GM18507 (cell line): ENCODE data around the gene IFI30.

Experiments used
- DNase-seq: peaks from one replicate; pipeline ENCODE4 v3.0.0; 2011; ENCODE audit warnings: low read depth; ENCODE audit not compliant: insufficient read length; ENCODE audit errors: extremely low spot score
- FAIRE-seq: peaks from 2 replicates; lab custom pipeline; 2011; peaks lifted over from hg19 to GRCh38; lab: Jason Lieb, UNC

IFI30 gene

GRCh38 chr19:18167975-18168645 is 5.5 kb upstream of the IFI30 start:
- peak; percentile 93 for FAIRE-seq
- DNase-seq: no peak

DNA sequence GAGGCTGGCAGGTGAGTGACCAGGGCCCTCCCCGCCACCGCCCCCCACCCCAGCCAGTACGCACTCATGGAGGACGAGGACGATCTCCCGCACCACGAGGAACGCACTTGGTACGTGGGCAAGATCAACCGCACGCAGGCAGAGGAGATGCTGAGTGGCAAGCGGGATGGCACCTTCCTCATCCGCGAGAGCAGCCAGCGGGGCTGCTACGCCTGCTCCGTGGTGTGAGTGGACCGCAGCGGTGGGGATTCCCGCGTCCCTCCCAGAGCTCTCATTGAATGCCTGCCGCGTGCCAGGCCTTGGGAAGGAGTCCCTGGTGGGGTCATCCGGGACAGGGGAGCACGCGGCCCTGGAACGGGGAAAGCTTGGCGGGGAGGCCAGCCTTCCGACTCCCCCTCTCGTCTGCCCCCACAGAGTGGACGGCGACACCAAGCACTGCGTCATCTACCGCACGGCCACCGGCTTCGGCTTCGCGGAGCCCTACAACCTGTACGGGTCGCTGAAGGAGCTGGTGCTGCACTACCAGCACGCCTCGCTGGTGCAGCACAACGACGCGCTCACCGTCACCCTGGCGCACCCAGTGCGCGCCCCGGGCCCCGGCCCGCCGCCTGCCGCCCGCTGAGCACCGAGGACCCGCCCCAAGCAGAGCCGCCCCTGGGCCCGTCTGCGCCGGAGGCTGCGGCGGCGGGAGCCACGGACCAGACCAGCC is 4.8 kb upstream of the IFI30 start:
- FAIRE-seq (no peak), DNase-seq (no peak)

DNA sequence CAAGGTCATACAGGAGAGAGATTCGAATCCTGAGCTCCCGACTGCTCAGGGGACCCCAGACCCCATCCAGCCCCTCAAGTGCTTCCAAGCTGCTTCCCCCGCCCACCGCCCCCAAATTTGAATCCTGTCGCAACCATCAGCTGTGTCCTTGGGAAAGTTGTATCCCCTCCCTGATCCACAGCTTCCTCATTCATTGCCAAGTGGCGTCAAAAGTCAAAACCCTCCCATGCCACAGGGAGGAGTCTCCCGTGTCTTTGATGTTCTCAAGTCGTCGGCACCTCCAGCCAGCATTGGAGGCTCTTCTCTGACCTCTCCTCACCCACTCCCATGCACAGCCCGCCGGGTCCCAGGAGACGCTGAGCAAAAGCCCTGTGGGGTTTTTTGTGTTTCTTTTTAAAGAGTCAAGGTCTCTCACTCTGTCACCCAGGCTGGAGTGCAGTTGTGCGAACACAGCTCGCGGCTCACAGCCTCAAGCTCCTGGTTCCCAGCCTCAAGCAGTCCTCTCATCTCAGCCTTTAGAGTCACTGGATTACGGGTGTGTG is 2.8 kb upstream of the IFI30 start:
- DNase-seq (no peak), FAIRE-seq (peak; percentile 97)

DNA sequence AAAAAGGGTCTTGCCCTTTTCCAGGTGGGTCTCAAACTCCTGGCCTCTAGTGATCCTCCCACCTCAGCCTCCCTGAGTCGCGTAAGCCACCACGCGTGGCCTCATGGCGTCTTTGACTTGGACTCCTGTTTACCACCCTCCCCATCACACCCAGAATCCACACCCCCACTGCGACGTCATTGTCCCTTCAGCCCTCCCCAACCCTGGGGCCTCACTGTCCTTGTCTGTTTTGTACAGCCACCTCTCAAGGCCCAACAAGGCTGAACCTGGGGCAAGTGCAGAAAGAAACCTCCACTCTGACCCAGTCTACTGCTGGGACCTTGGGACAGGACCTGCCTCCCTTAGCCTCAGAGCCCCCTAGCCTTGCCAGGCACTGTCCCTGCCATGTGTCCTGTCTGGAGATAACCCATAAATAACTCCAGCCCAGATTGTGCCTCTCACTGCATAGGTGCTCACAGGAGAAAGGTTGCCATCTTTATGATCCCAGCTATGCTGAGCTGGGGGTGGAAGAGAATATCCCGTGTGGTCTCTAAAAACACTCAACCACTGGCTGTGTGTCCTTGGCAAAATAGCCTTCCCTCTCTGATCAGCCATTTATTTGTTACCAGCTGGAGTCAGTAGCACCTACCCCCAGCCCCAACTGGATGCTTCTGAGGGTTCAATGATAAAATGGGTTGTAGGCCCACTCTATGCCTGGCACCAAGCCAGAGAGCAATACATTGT is 1.8 kb upstream of the IFI30 start:
- FAIRE-seq: peak; percentile 80
- DNase-seq: no peak

- DNase-seq: no peak
These were observed 1.1 kb upstream of the IFI30 start for GRCh38 chr19:18172331-18173053.

DNA sequence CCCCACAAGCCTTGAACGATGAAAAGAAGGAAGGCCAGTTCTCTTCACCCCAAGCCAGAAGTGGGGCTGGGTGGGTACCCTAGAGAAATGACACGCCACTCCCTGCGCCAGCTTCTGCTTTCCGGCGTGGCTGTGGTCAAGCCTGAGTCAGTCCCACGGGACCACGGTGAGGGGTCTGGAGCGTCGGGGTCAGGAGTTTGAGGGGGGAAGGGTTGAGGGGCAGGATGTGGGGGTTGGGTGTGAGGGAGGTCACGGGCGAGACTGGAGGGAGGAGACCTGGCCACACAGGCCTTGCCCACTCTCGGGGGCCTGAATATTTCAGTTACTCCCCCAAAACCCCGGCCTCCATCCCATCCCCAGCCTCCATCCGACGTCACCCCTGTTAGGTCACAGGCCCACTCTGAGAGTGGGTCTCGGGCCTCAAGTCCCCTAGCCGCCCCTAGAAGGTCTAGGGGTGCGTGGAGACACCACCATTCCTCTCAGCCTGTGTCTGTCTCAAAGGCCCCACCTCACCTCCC is 500 bp upstream of the IFI30 start:
- DNase-seq: no peak
- FAIRE-seq: no peak

More at GRCh38 chr19:18172331-18173053, 1.1 kb upstream of the IFI30 start:
- FAIRE-seq: no peak

- DNase-seq (no peak), FAIRE-seq (no peak)
These were observed 1.4 kb downstream of the IFI30 start for GRCh38 chr19:18174983-18175382.

DNA sequence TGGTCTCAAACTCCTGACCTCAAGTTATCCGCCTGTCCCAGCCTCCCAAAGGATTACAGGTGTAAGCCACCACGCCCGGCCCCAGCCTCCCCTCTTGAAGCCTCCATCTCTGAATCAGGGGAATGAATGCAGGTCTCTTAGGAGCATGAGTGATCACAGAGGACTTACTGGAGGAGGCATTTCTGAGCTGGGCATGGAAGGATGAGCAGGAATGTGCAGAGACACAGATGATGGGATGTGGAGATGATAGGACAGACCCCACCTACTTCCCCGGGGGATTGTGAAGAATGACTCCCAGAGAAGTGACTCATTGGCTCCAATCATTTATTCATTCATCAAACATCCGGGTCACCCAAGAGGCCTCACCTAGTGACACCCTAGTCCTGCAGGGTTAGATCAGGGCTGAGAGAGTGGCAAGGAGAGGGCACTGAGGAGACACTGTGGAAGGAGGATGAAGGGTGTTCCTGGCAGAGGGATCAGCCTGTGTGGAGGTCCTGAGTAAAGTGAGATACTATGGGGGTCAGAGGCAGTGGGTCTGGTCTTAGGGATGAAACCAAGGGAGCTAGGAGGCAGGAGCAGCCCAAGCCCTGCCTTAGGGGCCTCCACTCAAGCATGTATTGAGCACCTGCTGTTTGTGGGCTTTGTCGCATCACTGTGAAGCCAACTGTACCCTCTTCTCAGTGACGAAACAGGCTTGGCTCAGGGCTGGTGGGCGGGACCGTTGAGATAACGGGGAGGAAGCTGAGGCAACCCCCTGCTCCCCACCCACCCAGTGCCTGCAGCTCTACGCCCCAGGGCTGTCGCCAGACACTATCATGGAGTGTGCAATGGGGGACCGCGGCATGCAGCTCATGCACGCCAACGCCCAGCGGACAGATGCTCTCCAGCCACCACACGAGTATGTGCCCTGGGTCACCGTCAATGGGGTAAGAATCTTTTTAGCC is 3.0 kb downstream of the IFI30 start:
- DNase-seq (no peak), FAIRE-seq (no peak)

DNA sequence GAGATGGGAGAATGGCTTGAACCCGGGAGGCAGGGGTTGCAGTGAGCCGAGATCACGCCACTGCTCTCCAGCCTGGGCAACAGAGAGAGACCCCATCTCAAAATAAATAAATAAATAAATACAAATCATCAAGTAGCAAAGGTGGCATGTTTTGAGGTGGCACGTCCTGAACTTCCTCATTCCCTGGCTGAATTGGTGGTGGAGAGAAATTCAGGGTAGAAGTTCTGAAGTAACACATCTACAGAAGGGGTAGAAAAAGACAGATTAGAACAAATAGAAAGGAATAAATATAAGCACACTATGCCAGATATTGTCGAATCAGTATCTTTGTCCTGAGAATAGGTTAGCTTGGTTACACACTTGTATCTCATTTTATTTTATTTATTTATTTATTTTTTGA is 6.3 kb downstream of the IFI30 start:
- peak; percentile 69 for FAIRE-seq
- DNase-seq: no peak

- DNase-seq (no peak), FAIRE-seq (no peak)
These were observed 9.9 kb downstream of the IFI30 start for GRCh38 chr19:18183529-18183928.

- FAIRE-seq (no peak), DNase-seq (no peak)
These were observed 11.9 kb downstream of the IFI30 start for GRCh38 chr19:18185538-18185937.

DNA sequence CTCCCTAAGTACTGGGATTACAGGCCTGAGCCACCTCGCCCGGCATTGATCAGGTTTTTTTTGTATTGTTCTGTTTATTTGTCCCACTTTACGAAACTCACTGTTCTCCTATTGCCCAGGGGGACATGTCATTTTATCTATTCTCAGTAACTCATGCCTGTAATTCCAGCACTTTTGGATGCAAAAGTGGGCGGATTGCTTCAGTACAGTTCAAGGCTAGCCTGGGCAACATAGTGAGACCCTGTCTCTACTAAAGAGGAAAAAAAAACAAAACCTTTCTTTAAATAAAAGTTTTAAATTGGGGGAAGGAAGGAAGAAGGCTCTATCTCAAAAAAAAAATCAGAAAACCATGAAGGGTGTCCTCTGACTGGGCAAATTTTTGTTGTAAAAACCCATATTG is 16.7 kb downstream of the IFI30 start:
- DNase-seq (no peak), FAIRE-seq (no peak)

DNA sequence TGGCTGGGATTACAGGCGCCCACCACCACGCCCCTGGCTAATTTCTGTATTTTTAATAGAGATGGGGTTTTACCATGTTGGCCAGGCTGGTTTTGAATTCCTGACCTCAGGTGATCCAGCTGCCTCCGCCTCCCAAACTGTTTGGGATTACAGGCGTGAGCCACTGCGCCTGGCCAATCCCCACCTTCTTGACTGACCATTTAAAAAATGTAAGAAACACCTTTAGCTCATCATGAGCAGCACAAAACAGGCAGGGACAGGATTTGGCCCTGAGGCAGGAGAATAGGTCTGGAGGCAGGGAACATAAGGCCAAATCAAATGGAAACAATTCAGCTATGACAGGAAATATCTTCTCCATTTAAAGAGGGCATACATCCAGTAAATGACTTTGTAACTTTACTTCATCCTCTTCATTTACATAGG is 18.0 kb downstream of the IFI30 start:
- DNase-seq (no peak), FAIRE-seq (no peak)

- peak; percentile 100 for FAIRE-seq
These were observed 19.2 kb downstream of the IFI30 start, which contains the start of gene MPV17L2 for GRCh38 chr19:18192673-18193387. MPV17L2 (plus strand) TSS chr19:18193218; CDS start chr19:18193282, 64 bp downstream.

GRCh38 chr19:18193388-18194180 is 20.0 kb downstream of the IFI30 start:
- DNase-seq (no peak), FAIRE-seq (no peak)

More at GRCh38 chr19:18192673-18193387, 19.2 kb downstream of the IFI30 start, which contains the start of gene MPV17L2:
- DNase-seq: peak; percentile 83

DNA sequence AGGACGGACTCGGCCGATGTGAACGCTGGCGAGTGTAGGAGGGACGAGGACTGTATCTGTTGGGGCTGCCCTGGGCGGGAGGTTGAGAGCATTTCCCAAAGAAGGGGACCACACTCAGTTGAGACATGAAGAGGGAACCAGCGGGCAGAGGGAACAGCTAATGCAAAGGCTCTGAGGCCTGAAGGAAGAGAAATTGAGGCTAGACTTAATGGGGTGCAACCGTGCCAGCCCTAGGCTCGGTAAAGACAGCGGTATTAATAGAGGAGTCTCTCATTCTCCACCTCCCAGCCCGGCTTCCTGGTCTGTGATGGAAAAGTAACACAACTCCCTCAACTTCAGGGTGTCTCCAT is 20.5 kb downstream of the IFI30 start:
- FAIRE-seq (no peak), DNase-seq (no peak)
